CD14-positive monocyte (primary cell): ENCODE measurements around the gene B4GALT4. TPM values are rescaled to one million over a fixed set of nuclear protein-coding genes. Genes with fewer than 3 reads are reported as not detected.

Experiments used
- DNase-seq, 3 donors: peaks; one replicate each; pipeline ENCODE4 v3.0.0-alpha.2; 2011 to 2022
- H2AFZ ChIP-seq: 2 replicates; pipeline ENCODE4 v1.6.0; 2012; ENCODE audit warnings: mild to moderate bottlenecking, low read depth, low read length, inconsistent platforms; ENCODE audit not compliant: insufficient read depth, poor library complexity, severe bottlenecking
- H3K27ac ChIP-seq, 2 donors: 1 replicate in 1 of 2; 2 replicates in 1 of 2; pipeline ENCODE4 v1.5.1; 2012 to 2013; ENCODE audit warnings: low read length in 2 of 2, control low read depth in 1 of 2, inconsistent platforms in 1 of 2, low read depth in 1 of 2, mild to moderate bottlenecking in 1 of 2
- H3K27me3 ChIP-seq, 2 donors: one replicate each; pipeline versions ENCODE4 v1.6.0 to v1.6.1; 2011 to 2013; ENCODE audit warnings: low read length in 2 of 2; ENCODE audit not compliant: control insufficient read depth in 2 of 2, insufficient read depth in 2 of 2
- H3K36me3 ChIP-seq, 2 donors: replicated peaks in 1 of 2; 1 replicate in 1 of 2; 2 replicates in 1 of 2; pipeline versions ENCODE4 v1.5.1 to v1.6.1; 2012 to 2013; ENCODE audit warnings: low read length in 2 of 2, control low read depth in 1 of 2, inconsistent platforms in 1 of 2, mild to moderate bottlenecking in 1 of 2; ENCODE audit not compliant: insufficient read depth in 2 of 2, control insufficient read depth in 1 of 2
- H3K4me1 ChIP-seq, 2 donors: 1 replicate in 1 of 2; 2 replicates in 1 of 2; pipeline versions ENCODE4 v1.5.1 to v1.6.1; 2012 to 2013; ENCODE audit warnings: low read length in 2 of 2, control low read depth in 1 of 2, inconsistent platforms in 1 of 2, mild to moderate bottlenecking in 1 of 2, moderate library complexity in 1 of 2; ENCODE audit not compliant: insufficient read depth in 2 of 2, control insufficient read depth in 1 of 2
- H3K4me2 ChIP-seq: replicated peaks from 2 replicates; pipeline ENCODE3; 2012; ENCODE audit warnings: low read length, moderate library complexity, mild to moderate bottlenecking; ENCODE audit not compliant: poor library complexity, severe bottlenecking; ENCODE audit errors: extremely low read depth
- H3K4me3 ChIP-seq, 3 experiments: fragments of 200-600 bp in 1 of 3; sonication (generic) in 1 of 3; replicated peaks in 1 of 3; 1 replicate in 2 of 3; 2 replicates in 1 of 3; pipeline ENCODE4 v1.5.1; 2011 to 2013; ENCODE audit warnings: low read length in 3 of 3, mild to moderate bottlenecking in 3 of 3, control low read depth in 2 of 3, low read depth in 2 of 3, inconsistent platforms in 1 of 3, moderate library complexity in 1 of 3
- H3K79me2 ChIP-seq: 2 replicates; pipeline ENCODE4 v1.6.0; 2012; ENCODE audit warnings: mild to moderate bottlenecking, control low read depth, inconsistent platforms, low read length, moderate library complexity; ENCODE audit not compliant: insufficient read depth
- H3K9ac ChIP-seq: 2 replicates; pipeline ENCODE4 v1.6.0; 2017; ENCODE audit warnings: low read length, mild to moderate bottlenecking; ENCODE audit not compliant: insufficient read depth, poor library complexity, severe bottlenecking
- H3K9me3 ChIP-seq, 2 donors: replicated peaks in 1 of 2; 1 replicate in 1 of 2; 2 replicates in 1 of 2; pipeline versions ENCODE4 v1.5.1 to v1.6.1; 2012 to 2013; ENCODE audit warnings: low read length in 2 of 2, control low read depth in 1 of 2; ENCODE audit not compliant: control insufficient read depth in 1 of 2, insufficient read depth in 1 of 2
- H4K20me1 ChIP-seq: 2 replicates; pipeline ENCODE4 v1.6.0; 2012; ENCODE audit warnings: mild to moderate bottlenecking, low read length, control low read depth, moderate library complexity; ENCODE audit not compliant: insufficient read depth
- H3K27ac Mint-ChIP-seq, 7 donors: one replicate each; pipeline ENCODE4 v1.8.0; 2020; ENCODE audit warnings: mild to moderate bottlenecking in 7 of 7, mixed read lengths in 7 of 7, moderate library complexity in 6 of 7, inconsistent platforms in 2 of 7
- H3K27me3 Mint-ChIP-seq, 3 donors: one replicate each; pipeline ENCODE4 v1.8.0; 2021 to 2022; ENCODE audit warnings: low read depth in 3 of 3, mild to moderate bottlenecking in 3 of 3, mixed read lengths in 3 of 3, moderate library complexity in 3 of 3, inconsistent platforms in 1 of 3
- H3K36me3 Mint-ChIP-seq, 2 donors: one replicate each; pipeline ENCODE4 v1.8.0; 2020; ENCODE audit warnings: mixed read lengths in 2 of 2, inconsistent platforms in 1 of 2, mild to moderate bottlenecking in 1 of 2
- H3K4me1 Mint-ChIP-seq: one replicate; pipeline ENCODE4 v1.8.0; 2020; ENCODE audit warnings: mild to moderate bottlenecking, mixed read lengths
- H3K4me3 Mint-ChIP-seq, 2 donors: one replicate each; pipeline ENCODE4 v1.8.0; 2020; ENCODE audit warnings: mild to moderate bottlenecking in 2 of 2, mixed read lengths in 2 of 2, moderate library complexity in 1 of 2
- H3K9me3 Mint-ChIP-seq, 7 donors: one replicate each; pipeline ENCODE4 v1.8.0; 2020 to 2022; ENCODE audit warnings: mixed read lengths in 7 of 7, mild to moderate bottlenecking in 6 of 7, moderate library complexity in 6 of 7, inconsistent platforms in 2 of 7
- CTCF ChIP-seq: fragments of 200-600 bp; IDR thresholded peaks from one replicate; pipeline ENCODE4 v1.8.0; 2022; ENCODE audit warnings: antibody characterized with exemption, mild to moderate bottlenecking
- WGBS: methylation state at CpG from one replicate; pipeline ENCODE4 v1.1.5; 2013; ENCODE audit warnings: missing lambda C conversion rate; ENCODE audit not compliant: insufficient coverage; 5-methylcytosine and 5-hydroxymethylcytosine counted together
- intact Hi-C, 2 donors: fragments of 100-400 bp; cut with micrococcal nuclease; formaldehyde crosslinking; loops; one replicate each; pipeline versions ENCODE4 v1.15.0 to v1.15.1; 2023
- polyA plus RNA-seq, 3 donors: library from polyadenylated mRNA; depleted of rRNA in 1 of 3; unstranded in 2 of 3; stranded (reverse) in 1 of 3; fragments of 300-500 nt in 2 of 3; fragments of >200 nt in 1 of 3; fragmentation: Illumina TruSeq in 2 of 3; gene quantifications; 1 replicate in 2 of 3; 2 replicates in 1 of 3; pipeline ENCODE4 v1.2.3, GENCODE V29; 2012 to 2021

Gene B4GALT4
- polyA plus RNA-seq, 3 donors: 5.8 to 7.4 (median 5.8) TPM

GRCh38 chr3:119239206-119239820 lies 1.4 kb downstream of the B4GALT4 start:
- peak overlapping the region in 2 of 3 experiments; percentile 83 to 84 for H3K4me3 ChIP-seq
- peak overlapping the region; percentile 80 to 92 for H3K4me3 Mint-ChIP-seq
- H2AFZ ChIP-seq: no peak overlapping the region
- WGBS: no CpG with 5 or more reads among the region's 5 CpGs
- TF ChIP-seq CTCF: no peak
- H3K4me1 Mint-ChIP-seq: peaks cover 36% of the 10 kb centered on the region
- H3K36me3 Mint-ChIP-seq: peaks cover 18 to 19% of the 10 kb centered on the region in 2 donors
- intact Hi-C loops: no loop called here
- H3K36me3 ChIP-seq: peaks cover 13 to 19% of the 10 kb centered on the region in 2 donors
- no peaks in the 10 kb centered on the region for H3K27me3 Mint-ChIP-seq
- H3K9me3 ChIP-seq: no peaks in the 10 kb centered on the region
- H4K20me1 ChIP-seq: no peaks in the 10 kb centered on the region
- peak overlapping the region; percentile 89 for H3K4me2 ChIP-seq
- H3K4me1 ChIP-seq: peaks cover 28 to 48% of the 10 kb centered on the region in 2 donors
- H3K27me3 ChIP-seq: no peaks in the 10 kb centered on the region
- peaks cover 40% of the 10 kb centered on the region for H3K79me2 ChIP-seq
- peaks cover 0 to 4% (median 0%) of the 10 kb centered on the region in 7 donors for H3K9me3 Mint-ChIP-seq
- peak overlapping the region in 1 of 2 donors; percentile 90 for H3K27ac ChIP-seq
- H3K27ac Mint-ChIP-seq: peak overlapping the region in 5 of 7 donors; percentile 86 to 90 (median 89)
- DNase-seq: peak in 1 of 3 donors; percentile 23
- peak overlapping the region; percentile 88 for H3K9ac ChIP-seq

- Histone ChIP-seq H3K9ac (no peak overlapping the region), H3K4me3 (peak overlapping the region in 1 of 3 experiments; percentile 57), H3K27ac (peak overlapping the region in 1 of 2 donors; percentile 34), H3K9me3 (no peaks in the 10 kb centered on the region), H3K4me1 (peaks cover 28 to 48% of the 10 kb centered on the region in 2 donors), H3K27me3 (no peaks in the 10 kb centered on the region), H4K20me1 (no peaks in the 10 kb centered on the region), H3K36me3 (peaks cover 17 to 28% of the 10 kb centered on the region in 2 donors), H2AFZ (peak overlapping the region; percentile 50), H3K79me2 (peaks cover 40% of the 10 kb centered on the region), H3K4me2 (peak overlapping the region; percentile 61)
- H3K9me3 Mint-ChIP-seq: peaks cover 0 to 4% (median 0%) of the 10 kb centered on the region in 7 donors
- no CpG with 5 or more reads among the region's 4 CpGs for WGBS
- no peak overlapping the region for H3K4me3 Mint-ChIP-seq
- H3K36me3 Mint-ChIP-seq: peaks cover 23 to 29% of the 10 kb centered on the region in 2 donors
- intact Hi-C loops: no loop called here
- no peak for DNase-seq
- no peaks in the 10 kb centered on the region for H3K27me3 Mint-ChIP-seq
- H3K4me1 Mint-ChIP-seq: peaks cover 36% of the 10 kb centered on the region
- H3K27ac Mint-ChIP-seq: peak overlapping the region in 1 of 7 donors; percentile 49
- TF ChIP-seq CTCF: no peak
These were observed 2.3 kb downstream of the B4GALT4 start for GRCh38 chr3:119238363-119238762.
